ENCODE data around the gene THAP7.

Gene THAP7

DNA sequence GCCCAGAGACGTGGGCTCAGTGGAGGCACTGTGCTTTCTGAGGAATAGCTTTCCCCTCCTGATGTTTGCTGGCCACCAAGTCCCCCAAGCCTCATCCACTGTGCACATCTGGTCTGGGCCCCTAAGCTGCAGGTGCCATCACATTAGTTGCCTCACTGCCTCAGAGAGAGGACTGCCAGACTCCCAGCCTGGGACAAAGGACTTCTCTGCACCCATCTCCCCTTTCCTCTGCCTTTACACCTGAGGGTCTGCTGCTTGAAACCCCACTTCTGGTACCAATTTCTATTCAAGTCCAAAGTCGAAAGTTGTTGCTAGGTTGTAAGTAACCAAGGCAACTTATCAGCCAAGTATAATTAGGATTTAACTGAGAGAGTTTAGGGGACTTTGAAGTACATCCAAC lies 23.5 kb downstream of the THAP7 start:
- DNase-seq = no peak

DNA sequence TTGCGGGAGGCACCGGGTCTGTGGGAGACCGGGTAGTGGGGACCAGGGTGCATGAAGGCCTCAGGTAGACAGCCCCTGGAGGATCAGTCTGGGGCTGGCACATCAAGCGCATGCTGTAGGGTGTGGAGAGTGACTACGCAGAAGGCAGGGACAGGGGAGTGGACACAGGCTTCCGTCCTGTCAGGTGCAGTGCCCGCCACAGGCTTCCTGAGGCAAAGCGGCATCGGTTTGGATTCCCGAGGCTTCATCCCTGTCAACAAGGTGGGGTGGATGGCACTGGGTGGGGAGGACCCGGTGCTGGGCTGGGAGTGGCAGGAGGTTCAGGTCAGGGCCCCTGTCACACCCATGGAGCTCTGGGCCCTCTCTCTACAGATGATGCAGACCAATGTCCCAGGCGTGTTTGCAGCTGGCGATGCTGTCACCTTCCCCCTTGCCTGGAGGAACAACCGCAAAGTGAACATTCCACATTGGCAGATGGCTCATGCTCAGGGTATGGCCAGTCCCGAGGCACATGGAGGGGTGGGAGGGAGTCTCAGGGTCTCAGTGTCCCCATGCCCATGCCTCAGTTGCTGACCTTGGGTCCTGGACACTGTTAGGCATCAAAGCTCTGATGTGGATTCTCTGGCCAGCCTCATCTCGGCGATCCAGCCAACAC lies 24.3 kb downstream of the THAP7 start:
- no peak for DNase-seq

DNA sequence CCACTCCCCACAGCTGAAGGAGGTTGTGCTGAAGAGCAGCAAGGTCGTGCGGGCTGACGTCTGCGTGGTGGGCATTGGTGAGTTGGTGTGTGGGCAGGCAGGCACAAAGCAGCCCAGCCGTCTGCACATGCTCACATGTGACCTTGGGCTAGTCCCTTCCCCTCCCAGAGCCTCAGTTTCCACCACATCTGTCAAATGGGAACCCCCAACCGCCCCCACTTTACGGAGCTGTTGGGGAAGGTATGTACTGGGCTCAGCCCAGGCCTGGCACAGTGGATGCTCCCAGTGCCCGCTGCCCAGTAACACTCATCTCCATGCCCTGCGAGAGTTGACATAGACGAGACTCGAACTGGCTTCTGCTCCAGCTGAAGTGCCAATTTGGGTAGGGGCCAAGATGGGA lies 24.9 kb downstream of the THAP7 start:
- DNase-seq = no peak

DNA sequence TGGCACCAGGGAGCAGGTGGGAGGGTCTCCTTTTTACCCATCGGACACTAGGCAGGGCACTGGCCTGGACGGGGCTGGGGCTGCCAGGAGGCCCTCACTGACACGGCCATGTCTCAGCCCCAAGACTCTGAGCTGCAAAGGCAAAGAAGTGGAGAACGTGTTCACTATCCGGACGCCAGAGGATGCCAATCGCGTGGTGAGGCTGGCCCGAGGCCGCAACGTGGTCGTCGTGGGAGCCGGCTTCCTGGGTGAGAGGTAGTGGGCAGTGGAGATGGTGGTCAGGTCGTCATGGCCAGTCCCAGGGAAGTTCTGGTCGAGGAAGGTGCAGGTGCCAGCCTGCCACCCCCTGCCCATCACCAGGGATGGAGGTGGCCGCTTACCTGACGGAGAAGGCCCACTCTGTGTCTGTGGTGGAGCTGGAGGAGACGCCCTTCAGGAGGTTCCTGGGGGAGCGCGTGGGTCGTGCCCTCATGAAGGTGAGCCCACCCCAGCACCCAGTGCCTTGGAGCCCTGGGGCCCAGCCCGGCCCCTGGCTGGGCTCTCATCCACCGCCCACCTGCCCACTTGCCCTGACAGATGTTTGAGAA lies 25.5 kb downstream of the THAP7 start:
- DNase-seq = no peak

DNA sequence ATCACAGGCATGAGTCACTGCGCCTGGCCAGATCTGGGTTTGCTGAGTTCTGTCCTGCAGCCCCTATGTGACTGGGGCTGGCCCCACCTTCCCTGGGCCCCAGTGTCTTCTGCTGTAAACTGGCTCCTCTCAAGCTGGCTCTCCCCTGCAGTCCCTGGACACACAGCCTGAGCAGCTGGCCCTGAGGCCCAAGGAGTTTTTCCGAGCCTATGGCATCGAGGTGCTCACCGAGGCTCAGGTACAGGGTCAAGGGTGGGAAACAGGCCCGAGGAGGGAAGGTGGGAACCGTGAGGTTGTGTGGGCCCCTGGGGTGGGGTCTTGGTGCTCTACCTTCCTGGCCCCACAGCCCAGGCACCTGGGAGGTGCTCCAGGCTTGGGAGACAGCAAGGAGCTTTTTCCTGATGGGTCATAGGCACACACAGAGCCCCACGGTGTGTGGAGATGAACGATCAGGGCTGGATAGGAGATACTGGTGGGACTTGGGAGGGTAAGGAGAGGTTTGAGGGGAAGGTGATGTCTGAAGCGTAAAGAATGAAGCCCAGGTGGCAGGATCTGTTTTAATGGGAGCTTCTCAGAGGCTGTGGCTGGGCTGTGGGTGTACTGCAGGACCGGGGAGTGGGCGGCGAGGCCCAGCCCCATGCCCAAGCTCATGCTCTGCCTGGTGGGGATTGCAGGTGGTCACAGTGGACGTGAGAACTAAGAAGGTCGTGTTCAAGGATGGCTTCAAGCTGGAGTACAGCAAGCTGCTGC lies 26.2 kb downstream of the THAP7 start:
- DNase-seq = no peak

DNA sequence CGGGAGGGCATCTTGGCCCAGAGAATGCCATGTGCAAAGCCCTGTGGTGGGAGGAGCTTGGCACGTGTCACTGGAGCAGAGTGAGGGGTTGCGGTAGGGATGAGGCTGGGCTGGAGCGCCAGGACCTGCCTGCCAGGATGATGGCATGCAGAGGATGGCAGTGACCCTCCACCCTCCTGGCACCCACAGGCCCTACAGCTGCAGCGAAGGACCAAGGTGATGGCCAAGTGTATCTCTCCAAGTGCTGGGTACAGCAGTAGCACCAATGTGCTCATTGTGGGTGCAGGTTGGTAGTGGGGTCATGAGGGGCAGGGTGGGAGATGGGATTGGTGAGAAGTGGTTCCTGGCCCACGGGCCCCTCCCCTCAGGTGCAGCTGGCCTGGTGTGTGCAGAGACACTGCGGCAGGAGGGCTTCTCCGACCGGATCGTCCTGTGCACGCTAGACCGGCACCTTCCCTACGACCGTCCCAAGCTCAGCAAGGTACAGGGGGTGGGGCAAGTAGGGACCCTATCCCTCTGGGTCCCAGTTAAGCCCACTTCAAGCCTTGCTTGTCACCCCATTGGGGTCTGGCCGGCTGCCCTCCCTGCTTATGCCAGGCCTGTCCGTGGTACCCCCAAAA lies 27.5 kb downstream of the THAP7 start:
- DNase-seq = no peak

DNA sequence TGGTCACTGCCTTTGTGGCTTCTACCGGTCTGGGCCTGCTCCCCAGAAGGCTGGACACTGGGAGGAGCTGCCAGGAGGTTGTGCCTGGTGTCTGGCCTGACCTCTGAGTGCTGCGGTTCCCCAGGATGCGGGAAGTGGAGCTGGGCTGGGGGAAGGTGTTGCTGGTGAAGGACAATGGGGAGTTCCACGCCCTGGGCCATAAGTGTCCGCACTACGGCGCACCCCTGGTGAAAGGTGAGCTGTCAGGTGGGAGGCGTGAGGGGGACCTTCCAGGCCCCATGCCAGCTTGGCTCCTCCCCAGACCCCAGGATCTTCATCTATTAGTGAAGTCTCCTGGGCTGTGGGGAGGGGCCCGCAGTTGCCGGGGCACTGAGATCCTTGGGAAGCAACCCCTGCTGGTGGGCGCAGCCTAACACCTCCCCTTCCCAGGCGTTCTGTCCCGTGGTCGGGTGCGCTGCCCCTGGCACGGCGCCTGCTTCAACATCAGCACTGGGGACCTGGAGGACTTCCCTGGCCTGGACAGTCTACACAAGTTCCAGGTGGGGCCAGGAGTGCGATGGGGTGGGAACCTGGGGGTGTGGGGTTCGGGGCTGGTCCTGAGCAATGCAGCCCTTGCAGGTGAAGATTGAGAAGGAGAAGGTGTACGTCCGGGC lies 28.2 kb downstream of the THAP7 start:
- DNase-seq = no peak

DNA sequence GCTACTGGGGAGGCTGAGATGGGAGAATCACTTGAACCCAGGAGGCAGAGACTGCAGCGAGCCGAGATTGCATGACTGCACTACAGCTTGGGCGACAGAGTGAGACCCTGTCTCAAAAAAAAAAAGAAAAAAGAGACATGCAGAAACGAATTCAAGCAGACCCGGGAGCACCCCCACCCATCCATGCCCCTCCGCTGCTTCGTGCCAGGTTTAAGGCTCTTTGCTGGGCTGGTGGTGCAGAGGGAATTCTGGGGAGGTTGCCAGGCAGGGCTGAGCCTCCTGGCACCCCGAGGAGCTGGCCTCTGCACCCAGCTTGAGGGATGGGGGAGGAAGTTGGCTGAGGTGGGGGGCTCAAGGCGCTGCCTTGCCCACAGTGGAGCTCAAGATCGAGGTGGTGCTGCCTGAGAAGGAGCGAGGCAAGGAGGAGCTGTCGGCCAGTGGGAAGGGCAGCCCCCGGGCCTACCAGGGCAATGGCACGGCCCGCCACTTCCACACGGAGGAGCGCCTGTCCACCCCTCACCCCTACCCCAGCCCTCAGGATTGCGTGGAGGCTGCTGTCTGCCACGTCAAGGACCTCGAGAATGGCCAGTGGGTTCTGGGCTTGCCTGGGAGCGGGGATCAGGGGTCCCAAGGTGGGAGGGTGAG lies 28.9 kb downstream of the THAP7 start:
- DNase-seq = no peak

DNA sequence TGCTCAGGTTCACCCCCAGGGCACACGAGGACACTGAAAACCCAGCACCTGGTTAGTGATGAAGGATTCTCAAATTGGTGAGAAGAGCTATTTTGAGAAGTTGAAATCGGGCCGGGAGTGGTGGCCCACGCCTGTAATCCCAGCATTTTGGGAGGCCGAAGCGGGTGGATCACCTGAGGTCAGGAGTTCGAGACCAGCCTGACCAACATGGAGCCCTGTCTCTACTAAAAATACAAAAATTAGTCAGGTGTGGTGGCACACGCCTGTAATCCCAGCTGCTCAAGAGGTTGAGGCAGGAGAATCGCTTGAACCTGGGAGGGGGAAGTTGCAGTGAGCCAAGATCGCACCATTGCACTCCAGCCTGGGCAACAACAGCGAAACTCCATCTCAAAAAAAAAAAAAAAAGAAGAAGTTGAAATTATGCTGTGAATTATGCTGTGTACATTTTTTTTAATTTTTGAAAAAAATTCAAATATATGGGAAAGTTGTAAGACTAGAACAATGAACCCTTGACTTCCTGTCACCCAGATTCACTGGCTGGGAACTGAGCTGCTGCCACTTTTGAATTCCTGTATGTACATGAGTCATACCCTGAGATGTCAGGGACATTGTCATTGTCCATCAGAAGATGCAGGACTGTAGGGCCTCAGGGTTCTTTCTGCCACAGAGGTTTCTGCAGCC lies 29.8 kb downstream of the THAP7 start:
- peak; percentile 60 to 86 (median 76) for DNase-seq

DNA sequence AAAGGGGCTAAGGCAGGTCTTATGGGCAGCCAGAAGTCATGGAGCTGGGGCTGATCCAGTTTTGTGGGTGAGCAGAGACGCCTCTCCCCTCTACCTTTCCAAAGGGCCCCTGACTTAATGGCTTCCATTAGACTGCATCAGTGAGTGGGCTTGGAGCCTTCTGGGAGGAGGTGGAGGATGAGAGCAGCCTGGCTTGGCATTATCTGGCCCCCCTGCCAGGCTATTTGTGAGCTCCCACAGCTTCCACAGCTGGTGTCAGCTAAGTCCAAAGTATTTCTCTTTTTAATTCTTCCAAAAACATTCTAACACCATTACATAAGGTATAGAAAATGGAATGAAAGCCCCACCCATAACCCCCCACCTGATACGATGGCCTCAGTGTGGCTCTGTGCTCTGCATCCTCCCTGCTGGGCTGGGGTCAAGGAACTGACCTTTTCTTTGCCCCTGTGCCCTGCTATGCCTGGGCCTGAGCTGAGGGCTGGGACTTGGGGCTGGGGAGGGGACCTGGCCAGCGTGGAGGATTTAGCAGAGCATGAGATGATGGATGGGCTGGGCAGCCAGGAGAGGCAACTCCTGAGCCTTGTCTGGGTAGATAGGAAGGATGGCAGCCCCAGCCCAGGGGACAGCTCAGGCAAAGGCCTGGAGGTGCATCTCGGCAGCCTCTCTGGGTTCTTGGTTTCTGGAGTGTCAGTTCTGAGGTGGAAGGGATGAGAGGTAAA lies 30.8 kb downstream of the THAP7 start:
- DNase-seq = no peak

DNA sequence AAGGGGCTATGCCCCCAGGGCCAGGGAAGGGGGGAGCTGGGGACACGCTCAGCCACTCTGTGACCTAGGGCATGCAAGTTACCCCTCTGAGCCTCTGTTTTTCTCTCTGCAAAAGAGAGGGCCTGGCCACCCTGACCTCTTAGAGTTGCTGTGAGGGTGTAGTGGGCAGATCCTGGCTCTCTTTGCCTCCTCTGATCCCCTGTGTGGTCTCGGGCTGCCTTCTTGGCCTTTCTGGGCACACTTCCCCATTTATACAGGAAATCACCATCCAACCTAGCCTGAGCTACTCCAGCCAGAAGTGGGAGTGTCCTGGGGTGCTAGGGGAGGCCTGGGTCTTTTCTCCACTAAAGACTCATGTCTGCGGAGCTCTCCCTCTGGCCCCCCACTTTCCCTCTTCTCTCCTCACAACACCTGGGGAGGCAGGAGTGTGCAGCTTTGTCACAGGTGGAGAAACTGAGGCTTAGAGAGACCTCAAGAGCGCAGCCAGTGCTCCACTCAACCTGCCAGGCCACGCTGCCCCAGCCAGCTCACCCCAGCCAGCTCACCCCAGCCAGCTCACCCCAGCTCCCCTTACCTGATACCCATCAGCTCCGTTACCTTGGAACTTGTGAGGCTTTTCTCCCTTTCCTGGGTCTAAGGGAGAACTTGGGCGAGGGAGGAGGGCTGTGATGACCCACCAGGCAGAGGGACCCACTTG lies 33.5 kb downstream of the THAP7 start:
- DNase-seq = peak; percentile 59 to 81 (median 75)

DNA sequence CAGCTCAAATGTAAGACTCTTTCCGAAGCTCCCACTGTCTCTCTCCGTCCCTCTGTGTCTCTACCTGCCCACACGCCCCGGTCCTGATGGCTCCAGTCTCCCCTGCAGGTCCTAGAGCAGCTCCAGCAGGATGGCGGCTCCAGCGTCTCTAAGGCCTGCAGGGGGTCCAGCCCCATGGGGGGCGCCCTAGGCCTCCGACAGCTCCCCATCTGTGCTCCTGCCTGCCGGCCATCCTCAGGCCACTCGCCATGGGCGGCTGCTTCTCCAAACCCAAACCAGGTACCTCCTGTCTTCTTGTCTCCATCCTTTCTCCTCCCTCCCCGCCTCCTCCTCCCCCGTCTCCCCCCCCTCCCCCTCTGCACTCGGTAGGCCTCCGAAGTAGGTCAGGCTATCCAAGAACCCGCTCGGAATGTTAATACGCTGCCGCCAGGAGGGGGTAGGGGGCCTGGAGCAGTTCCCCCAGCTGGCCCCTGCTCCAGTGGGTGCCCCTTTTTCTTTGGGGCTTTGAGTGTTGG lies 34.2 kb downstream of the THAP7 start:
- DNase-seq = no peak

DNA sequence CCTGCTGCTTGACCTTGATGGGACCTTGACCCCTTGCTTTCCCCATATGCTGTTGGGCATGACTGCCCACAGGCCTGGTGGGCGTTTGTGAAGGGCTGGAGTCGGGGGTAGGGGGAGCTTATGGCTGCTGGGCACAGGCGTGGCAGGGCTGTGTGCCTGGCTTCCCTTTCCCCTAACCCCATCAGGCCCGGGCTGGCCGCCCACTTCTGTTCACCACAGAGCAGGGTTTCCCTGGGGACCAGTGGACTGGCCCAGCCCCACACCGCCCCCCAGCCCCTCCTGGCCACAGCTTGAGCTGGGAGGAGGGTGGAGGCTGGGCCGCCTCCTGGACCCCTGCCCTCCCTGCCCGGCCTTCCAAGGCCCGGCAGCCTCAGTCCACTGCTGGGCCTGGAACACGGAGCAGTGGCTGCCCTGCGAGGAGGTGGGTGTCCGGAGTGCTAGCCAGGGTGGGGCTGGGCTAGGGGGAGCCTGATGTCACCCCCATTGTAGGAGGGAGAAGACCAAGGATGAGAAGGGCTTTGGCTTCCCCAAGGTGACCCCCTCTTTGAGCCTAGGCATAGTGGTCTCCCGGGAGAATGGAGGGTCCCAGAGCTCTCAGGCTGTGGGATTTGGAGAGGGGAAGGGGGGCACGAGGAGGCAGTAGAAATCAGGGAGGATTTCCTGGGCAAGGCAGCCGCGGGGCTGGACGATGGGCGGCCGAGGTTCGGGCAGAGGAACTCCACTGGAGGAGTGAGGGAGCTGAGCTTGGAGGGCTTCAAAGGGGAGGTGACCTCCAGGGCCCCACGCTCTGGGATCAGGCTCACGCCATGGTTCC lies 34.8 kb downstream of the THAP7 start, which contains the start of gene AIFM3:
AIFM3 (plus strand) TSS at position 373 of the 814 bp plus-strand sequence. CDS start 690 bp downstream, outside the sequence.
- DNase-seq = peak in 2 of 4 experiments; percentile 18 to 43

DNA sequence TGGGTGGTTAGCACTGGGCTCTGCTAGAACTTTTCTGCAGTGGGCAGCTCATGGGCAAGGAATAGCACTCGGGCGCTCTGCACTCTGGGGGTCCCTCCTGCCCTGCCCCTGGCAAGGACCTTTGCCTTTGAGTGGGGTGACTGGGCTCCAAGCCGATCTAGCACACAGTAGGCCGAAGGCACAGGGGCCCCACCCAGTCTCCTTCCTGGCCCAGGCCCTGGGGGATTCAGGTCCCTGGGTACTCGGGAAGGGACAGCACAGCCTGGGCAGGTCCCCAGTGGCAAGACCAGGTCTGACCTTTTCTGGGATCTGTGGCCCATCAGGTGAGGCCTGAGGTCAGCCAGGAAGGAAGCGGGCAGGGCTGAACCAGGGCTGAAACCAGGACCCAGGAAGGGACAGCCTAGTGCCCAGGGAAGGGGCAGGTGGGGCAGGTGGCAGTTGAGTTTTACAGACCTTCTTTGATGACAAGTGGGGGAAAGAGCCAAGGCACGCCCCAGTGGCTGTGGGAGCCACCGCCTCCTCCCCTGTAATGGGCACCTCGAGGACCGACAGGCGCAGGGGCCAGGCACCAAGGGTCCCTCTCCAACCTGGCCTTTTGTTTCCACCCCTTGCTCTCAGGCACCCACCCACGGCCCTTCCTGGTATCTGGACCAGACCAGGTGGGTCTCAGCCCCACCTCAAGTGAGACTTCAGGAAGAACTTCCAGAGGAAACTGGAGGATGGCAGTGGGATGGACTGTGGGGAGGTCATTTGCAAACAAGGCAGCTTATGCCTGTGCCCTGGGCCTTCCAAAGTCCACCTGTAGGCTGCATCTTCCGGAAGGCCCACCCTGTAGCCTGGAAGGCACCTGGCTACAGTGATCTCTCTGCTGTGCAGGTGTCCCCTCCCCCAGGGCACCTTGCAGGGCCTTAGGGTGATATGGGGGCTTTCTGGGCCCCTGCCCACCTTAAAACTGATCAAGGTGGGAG lies 35.7 kb downstream of the THAP7 start:
- no peak for DNase-seq

DNA sequence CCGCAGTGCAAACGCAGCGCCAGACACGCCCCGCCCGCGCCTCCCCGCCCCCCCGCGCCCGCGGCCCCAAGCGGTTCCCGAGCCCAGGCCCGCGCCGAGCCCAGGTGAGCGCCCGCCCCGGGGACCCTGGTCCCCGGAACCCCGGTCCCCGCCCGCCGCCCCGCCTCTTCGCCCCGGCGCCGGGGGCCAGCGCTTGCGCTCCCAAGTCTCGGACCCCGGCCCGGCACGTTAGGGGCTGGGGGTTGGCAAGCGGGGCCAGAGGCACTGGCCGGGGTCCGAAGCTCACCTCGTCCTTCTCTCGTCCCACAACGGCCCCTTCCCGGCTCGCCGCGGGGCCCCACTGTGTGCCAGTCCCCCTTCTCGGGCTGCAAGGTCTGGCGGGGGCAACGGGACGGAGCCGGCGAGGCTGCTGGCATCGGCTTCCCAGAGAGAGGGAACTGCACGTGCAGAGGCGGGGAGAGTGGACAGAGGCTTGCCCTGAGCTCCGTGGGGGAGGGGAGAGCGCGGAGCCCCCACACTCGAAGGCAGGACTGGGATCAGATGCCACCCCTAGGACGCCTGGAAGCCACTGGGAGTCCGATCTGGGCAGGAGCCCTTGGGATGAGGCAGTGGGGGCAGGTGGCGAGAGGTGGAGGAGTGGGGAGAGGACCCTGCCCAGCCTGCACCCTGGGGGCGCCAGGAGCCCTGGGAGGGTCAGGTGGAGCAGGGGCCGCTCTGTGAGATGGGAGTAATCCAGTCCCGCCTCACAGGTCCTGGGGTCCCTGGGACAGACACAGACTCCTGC lies 36.6 kb downstream of the THAP7 start:
- no peak for DNase-seq

DNA sequence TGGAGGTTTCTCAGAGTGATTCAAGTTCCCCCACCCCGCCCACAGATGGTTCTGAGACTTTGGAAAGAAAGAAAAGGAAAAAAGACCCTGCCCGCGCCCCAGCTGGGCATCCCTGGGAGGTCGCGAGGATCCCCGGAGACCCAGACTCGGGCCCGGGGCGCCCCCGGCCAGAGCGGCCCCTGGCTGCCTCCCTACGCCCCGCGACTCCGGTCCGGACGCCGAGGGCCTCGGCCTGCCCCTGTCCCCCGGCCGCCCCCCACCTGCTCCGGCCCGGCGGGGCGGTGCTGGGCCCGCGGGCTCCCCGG lies 37.2 kb downstream of the THAP7 start:
- DNase-seq = no peak

DNA sequence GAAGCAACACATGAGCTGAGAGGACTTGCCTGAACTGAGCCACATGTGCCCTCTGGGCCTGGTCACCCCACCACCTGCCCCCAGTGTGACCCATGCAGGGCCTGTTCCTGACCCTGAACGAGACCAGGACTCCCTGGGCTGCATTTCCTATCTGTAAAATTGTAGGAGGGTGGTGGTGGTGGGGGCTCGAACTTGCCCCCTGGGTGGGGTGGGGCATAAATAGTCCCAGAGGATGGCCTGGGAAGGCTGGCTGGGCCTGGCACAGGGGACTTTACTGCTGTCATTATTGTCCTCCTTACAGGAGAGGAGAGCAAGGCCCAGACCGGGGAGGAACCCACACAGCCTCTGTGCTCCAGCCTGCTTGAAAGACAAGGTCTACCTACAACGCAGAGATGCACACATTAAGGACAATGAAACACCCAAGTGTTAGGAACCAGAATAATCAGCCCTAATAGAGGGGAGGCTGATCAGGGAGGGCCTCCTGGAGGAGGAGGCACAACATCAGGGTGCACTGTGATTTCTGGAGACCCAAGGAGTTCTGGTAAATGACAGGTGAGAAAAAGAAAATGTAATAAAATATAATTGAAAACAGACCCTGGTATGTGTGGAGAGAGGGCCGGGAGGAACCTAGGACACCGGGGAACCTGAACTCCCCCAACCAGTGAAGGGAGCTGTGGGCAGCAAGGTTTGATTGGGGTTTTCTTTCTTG lies 37.7 kb downstream of the THAP7 start:
- DNase-seq = no peak

All from suppressor macrophage (primary cell).